Measurements from ENCODE around the gene PATL2. TPM values are rescaled to one million over a fixed set of nuclear protein-coding genes. Genes with fewer than 3 reads are reported as not detected.

PATL2 gene
- total RNA-seq, 1 donor = 1.8 TPM

GRCh38 chr15:44738340-44738984, 27.3 kb upstream of the PATL2 start:
- H3K4me2 ChIP-seq (ENCODE audit: insufficient read depth, low read length) = no peak overlapping the region
- H3K4me3 ChIP-seq (ENCODE audit: insufficient read depth, low read length) = no peak overlapping the region
- H3K9me3 ChIP-seq (ENCODE audit: low read depth, low read length) = no peaks in the 10 kb centered on the region
- no peaks in the 10 kb centered on the region for H4K20me1 ChIP-seq (ENCODE audit: insufficient read depth, low read length)
- H3K4me1 ChIP-seq (ENCODE audit: insufficient read depth, low read length) = peaks cover 17% of the 10 kb centered on the region
- TF ChIP-seq CTCF (IDR thresholded peaks at IDR 0.05; ENCODE audit: extremely low read depth, low read depth, low read length) = peak; percentile 73
- DNase-seq (ENCODE audit: insufficient read length, low spot score, missing footprints) = no peak
- no peaks in the 10 kb centered on the region for H3K79me2 ChIP-seq (ENCODE audit: insufficient read depth, low read length)
- no peaks in the 10 kb centered on the region for H3K36me3 ChIP-seq (ENCODE audit: insufficient read depth, low read length)
- H2AFZ ChIP-seq (ENCODE audit: low read length) = no peak overlapping the region
- no peaks in the 10 kb centered on the region for H3K27me3 ChIP-seq (ENCODE audit: insufficient read depth, low read length)
- no peak overlapping the region for H3K27ac ChIP-seq (ENCODE audit: low read depth, low read length)

- DNase-seq (ENCODE audit: insufficient read length, low spot score, missing footprints) = no peak
- H2AFZ ChIP-seq (ENCODE audit: low read length) = peak within 1 kb of the TSS; percentile 75
- no peaks in the 10 kb centered on the region for H4K20me1 ChIP-seq (ENCODE audit: insufficient read depth, low read length)
- H3K36me3 ChIP-seq (ENCODE audit: insufficient read depth, low read length) = peaks cover 5% of the 10 kb centered on the region
- H3K79me2 ChIP-seq (ENCODE audit: insufficient read depth, low read length) = no peaks in the 10 kb centered on the region
- H3K4me3 ChIP-seq (ENCODE audit: insufficient read depth, low read length) = peak within 1 kb of the TSS; percentile 15
- peak within 1 kb of the TSS; percentile 27 for H3K27ac ChIP-seq (ENCODE audit: low read depth, low read length)
- no peaks in the 10 kb centered on the region for H3K27me3 ChIP-seq (ENCODE audit: insufficient read depth, low read length)
- peaks cover 17% of the 10 kb centered on the region for H3K4me1 ChIP-seq (ENCODE audit: insufficient read depth, low read length)
- no peak for TF ChIP-seq CTCF (IDR thresholded peaks at IDR 0.05; ENCODE audit: extremely low read depth, low read depth, low read length)
- H3K4me2 ChIP-seq (ENCODE audit: insufficient read depth, low read length) = peak within 1 kb of the TSS; percentile 70
- H3K9me3 ChIP-seq (ENCODE audit: low read depth, low read length) = no peaks in the 10 kb centered on the region
These were observed 25.1 kb upstream of the PATL2 start, which contains the start of gene TRIM69 for GRCh38 chr15:44736181-44736765. Gene TRIM69 (plus strand): TSS chr15:44736528. CDS start chr15:44736705, 177 bp downstream.

GRCh38 chr15:44735482-44736180, 24.5 kb upstream of the PATL2 start:
- Histone ChIP-seq H3K4me2 (ENCODE audit: insufficient read depth, low read length) (peak overlapping the region; percentile 70), H2AFZ (ENCODE audit: low read length) (peak overlapping the region; percentile 75), H3K27ac (ENCODE audit: low read depth, low read length) (peak overlapping the region; percentile 27), H3K9me3 (ENCODE audit: low read depth, low read length) (no peaks in the 10 kb centered on the region), H3K27me3 (ENCODE audit: insufficient read depth, low read length) (no peaks in the 10 kb centered on the region), H3K79me2 (ENCODE audit: insufficient read depth, low read length) (peaks cover under 1% of the 10 kb centered on the region), H3K36me3 (ENCODE audit: insufficient read depth, low read length) (peaks cover 5% of the 10 kb centered on the region), H4K20me1 (ENCODE audit: insufficient read depth, low read length) (no peaks in the 10 kb centered on the region), H3K4me3 (ENCODE audit: insufficient read depth, low read length) (peak overlapping the region; percentile 15), H3K4me1 (ENCODE audit: insufficient read depth, low read length) (peaks cover 17% of the 10 kb centered on the region)
- no peak for TF ChIP-seq CTCF (IDR thresholded peaks at IDR 0.05; ENCODE audit: extremely low read depth, low read depth, low read length)
- DNase-seq (ENCODE audit: insufficient read length, low spot score, missing footprints) = no peak

Data from osteoblast (primary cell).